Neural cell (in vitro differentiated cells): ENCODE data around the gene GAS1. TPM values are rescaled to one million over a fixed set of nuclear protein-coding genes. Genes with fewer than 3 reads are reported as not detected.

ENCODE experiments used
- H2AFZ ChIP-seq: fragments of 200-600, 300-800 bp; sonication (generic), shearing (Covaris generic); 2 replicates; pipeline ENCODE4 v1.6.0; 2014; ENCODE audit warnings: low read depth, mild to moderate bottlenecking, antibody characterized with exemption, low read length, moderate library complexity
- H3F3A ChIP-seq: fragments of 200-600 bp; shearing (Covaris generic); 2 replicates; pipeline ENCODE4 v1.6.1; 2016; ENCODE audit warnings: mild to moderate bottlenecking, moderate library complexity, mixed read lengths, antibody characterized with exemption, low read length; ENCODE audit not compliant: insufficient read depth, poor library complexity, severe bottlenecking
- H3K27ac ChIP-seq: fragments of 200-600, 300-800 bp; sonication (generic), shearing (Covaris generic); 2 replicates; pipeline ENCODE4 v1.5.1; 2014; ENCODE audit warnings: mild to moderate bottlenecking, low read length, moderate library complexity
- H3K27me3 ChIP-seq: fragments of 300-800, 200-600 bp; sonication (generic), shearing (Covaris generic); 2 replicates; pipeline ENCODE4 v1.6.0; 2014; ENCODE audit warnings: mild to moderate bottlenecking, low read depth, low read length, moderate library complexity; ENCODE audit not compliant: insufficient read depth
- H3K36me3 ChIP-seq: fragments of 300-800, 200-600 bp; sonication (generic), shearing (Covaris generic); 2 replicates; pipeline ENCODE4 v1.5.1; 2014; ENCODE audit warnings: mild to moderate bottlenecking, antibody characterized with exemption, low read length, moderate library complexity; ENCODE audit not compliant: insufficient read depth
- H3K4me2 ChIP-seq: fragments of 300-800, 200-600 bp; sonication (generic), shearing (Covaris generic); 2 replicates; pipeline ENCODE4 v1.6.0; 2014; ENCODE audit warnings: mild to moderate bottlenecking, low read length
- H3K4me3 ChIP-seq: fragments of 300-800, 200-600 bp; sonication (generic), shearing (Covaris generic); 2 replicates; pipeline ENCODE4 v1.5.1; 2014; ENCODE audit warnings: mild to moderate bottlenecking, low read length, moderate library complexity
- H3K79me2 ChIP-seq: fragments of 200-600 bp; shearing (Covaris generic); replicated peaks from 2 replicates; pipeline ENCODE4 v1.6.0; 2014; ENCODE audit warnings: mild to moderate bottlenecking, low read length, moderate library complexity; ENCODE audit not compliant: insufficient read depth
- H3K9ac ChIP-seq: fragments of 300-800, 200-600 bp; sonication (generic), shearing (Covaris generic); 2 replicates; pipeline ENCODE4 v1.6.1; 2016; ENCODE audit warnings: mild to moderate bottlenecking, low read length, mixed read lengths
- H3K9me2 ChIP-seq: fragments of 200-600 bp; shearing (Covaris generic); 2 replicates; pipeline ENCODE4 v1.6.1; 2016; ENCODE audit warnings: mild to moderate bottlenecking, low read length, mixed read lengths; ENCODE audit not compliant: insufficient read depth
- H3K9me3 ChIP-seq: fragments of 200-600, 300-800 bp; sonication (generic), shearing (Covaris generic); 2 replicates; pipeline ENCODE4 v1.6.1; 2016; ENCODE audit warnings: mild to moderate bottlenecking, mixed run types, low read length, moderate library complexity, mixed read lengths
- H4K20me1 ChIP-seq: fragments of 200-600 bp; shearing (Covaris generic); 2 replicates; pipeline ENCODE4 v1.6.1; 2016; ENCODE audit warnings: mild to moderate bottlenecking, mixed run types; ENCODE audit not compliant: insufficient read depth
- EP300 ChIP-seq: fragments of 450-650 bp; conservative IDR thresholded peaks from 2 replicates; pipeline ENCODE4 v1.6.1; 2014; ENCODE audit warnings: antibody characterized with exemption, mild to moderate bottlenecking, moderate library complexity; ENCODE audit not compliant: poor library complexity, severe bottlenecking
- EZH2 ChIP-seq: fragments of 200-600, 300-800 bp; shearing (Covaris generic), sonication (generic); IDR thresholded peaks from 2 replicates; pipeline ENCODE4 v1.6.1; 2014; ENCODE audit warnings: antibody characterized with exemption, low read length, borderline replicate concordance, mild to moderate bottlenecking; ENCODE audit not compliant: insufficient read depth, poor library complexity, severe bottlenecking
- POLR2AphosphoS5 ChIP-seq: IDR thresholded peaks from 2 replicates; pipeline ENCODE4 v1.6.1; 2012
- RAD21 ChIP-seq: fragments of 450-650 bp; conservative IDR thresholded peaks from 2 replicates; pipeline ENCODE4 v1.6.1; 2014; ENCODE audit warnings: antibody characterized with exemption, mild to moderate bottlenecking, moderate library complexity
- SMC3 ChIP-seq: fragments of 450-650 bp; conservative IDR thresholded peaks from 2 replicates; pipeline ENCODE4 v1.6.1; 2014; ENCODE audit warnings: antibody characterized with exemption, mild to moderate bottlenecking, moderate library complexity; ENCODE audit not compliant: poor library complexity
- TAF1 ChIP-seq: IDR thresholded peaks from 2 replicates; pipeline ENCODE4 v1.6.1; 2012; ENCODE audit warnings: low read depth
- polyA plus RNA-seq: library from polyadenylated mRNA; depleted of rRNA; stranded (reverse); fragments of >200 nt; gene quantifications from 2 replicates; pipeline ENCODE4 v1.2.3, GENCODE V29; 2014
- TF ChIP-seq, protein P1 (sequence below): IDR thresholded peaks from 2 replicates; pipeline ENCODE4 v1.6.1; 2012; ENCODE audit warnings: borderline replicate concordance
- TF ChIP-seq, protein P2 (sequence below): fragments of 450-650 bp; IDR thresholded peaks from 2 replicates; pipeline ENCODE4 v1.5.1; 2014; ENCODE audit warnings: antibody characterized with exemption, mild to moderate bottlenecking, moderate library complexity; ENCODE audit not compliant: poor library complexity, severe bottlenecking

The GAS1 gene
- polyA plus RNA-seq, 1 donor from 2014 or later, result 1.4 TPM

GRCh38 chr9:86938780-86939179 lies 8.5 kb downstream of the GAS1 start:
- Histone ChIP-seq H3K4me3 (no peak overlapping the region), H3F3A (no peaks in the 10 kb centered on the region), H3K27ac (no peak overlapping the region), H3K36me3 (no peaks in the 10 kb centered on the region), H3K4me2 (no peak overlapping the region), H4K20me1 (no peaks in the 10 kb centered on the region), H3K79me2 (peaks cover 2% of the 10 kb centered on the region), H2AFZ (no peak overlapping the region), H3K9me2 (no peaks in the 10 kb centered on the region), H3K9me3 (no peaks in the 10 kb centered on the region), H3K9ac (no peak overlapping the region), H3K27me3 (no peaks in the 10 kb centered on the region)
- TF ChIP-seq, protein P1, sequence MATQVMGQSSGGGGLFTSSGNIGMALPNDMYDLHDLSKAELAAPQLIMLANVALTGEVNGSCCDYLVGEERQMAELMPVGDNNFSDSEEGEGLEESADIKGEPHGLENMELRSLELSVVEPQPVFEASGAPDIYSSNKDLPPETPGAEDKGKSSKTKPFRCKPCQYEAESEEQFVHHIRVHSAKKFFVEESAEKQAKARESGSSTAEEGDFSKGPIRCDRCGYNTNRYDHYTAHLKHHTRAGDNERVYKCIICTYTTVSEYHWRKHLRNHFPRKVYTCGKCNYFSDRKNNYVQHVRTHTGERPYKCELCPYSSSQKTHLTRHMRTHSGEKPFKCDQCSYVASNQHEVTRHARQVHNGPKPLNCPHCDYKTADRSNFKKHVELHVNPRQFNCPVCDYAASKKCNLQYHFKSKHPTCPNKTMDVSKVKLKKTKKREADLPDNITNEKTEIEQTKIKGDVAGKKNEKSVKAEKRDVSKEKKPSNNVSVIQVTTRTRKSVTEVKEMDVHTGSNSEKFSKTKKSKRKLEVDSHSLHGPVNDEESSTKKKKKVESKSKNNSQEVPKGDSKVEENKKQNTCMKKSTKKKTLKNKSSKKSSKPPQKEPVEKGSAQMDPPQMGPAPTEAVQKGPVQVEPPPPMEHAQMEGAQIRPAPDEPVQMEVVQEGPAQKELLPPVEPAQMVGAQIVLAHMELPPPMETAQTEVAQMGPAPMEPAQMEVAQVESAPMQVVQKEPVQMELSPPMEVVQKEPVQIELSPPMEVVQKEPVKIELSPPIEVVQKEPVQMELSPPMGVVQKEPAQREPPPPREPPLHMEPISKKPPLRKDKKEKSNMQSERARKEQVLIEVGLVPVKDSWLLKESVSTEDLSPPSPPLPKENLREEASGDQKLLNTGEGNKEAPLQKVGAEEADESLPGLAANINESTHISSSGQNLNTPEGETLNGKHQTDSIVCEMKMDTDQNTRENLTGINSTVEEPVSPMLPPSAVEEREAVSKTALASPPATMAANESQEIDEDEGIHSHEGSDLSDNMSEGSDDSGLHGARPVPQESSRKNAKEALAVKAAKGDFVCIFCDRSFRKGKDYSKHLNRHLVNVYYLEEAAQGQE, result no peak
- TF ChIP-seq EP300, result no peak
- no peak for TF ChIP-seq RAD21
- TF ChIP-seq EZH2, result no peak
- TF ChIP-seq, protein P2, sequence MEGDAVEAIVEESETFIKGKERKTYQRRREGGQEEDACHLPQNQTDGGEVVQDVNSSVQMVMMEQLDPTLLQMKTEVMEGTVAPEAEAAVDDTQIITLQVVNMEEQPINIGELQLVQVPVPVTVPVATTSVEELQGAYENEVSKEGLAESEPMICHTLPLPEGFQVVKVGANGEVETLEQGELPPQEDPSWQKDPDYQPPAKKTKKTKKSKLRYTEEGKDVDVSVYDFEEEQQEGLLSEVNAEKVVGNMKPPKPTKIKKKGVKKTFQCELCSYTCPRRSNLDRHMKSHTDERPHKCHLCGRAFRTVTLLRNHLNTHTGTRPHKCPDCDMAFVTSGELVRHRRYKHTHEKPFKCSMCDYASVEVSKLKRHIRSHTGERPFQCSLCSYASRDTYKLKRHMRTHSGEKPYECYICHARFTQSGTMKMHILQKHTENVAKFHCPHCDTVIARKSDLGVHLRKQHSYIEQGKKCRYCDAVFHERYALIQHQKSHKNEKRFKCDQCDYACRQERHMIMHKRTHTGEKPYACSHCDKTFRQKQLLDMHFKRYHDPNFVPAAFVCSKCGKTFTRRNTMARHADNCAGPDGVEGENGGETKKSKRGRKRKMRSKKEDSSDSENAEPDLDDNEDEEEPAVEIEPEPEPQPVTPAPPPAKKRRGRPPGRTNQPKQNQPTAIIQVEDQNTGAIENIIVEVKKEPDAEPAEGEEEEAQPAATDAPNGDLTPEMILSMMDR, result no peak
- no peak for TF ChIP-seq POLR2AphosphoS5
- no peak for TF ChIP-seq SMC3

- H4K20me1 ChIP-seq, result no peaks in the 10 kb centered on the region
- TF ChIP-seq TAF1, result no peak
- TF ChIP-seq EZH2, result no peak
- TF ChIP-seq SMC3, result no peak
- TF ChIP-seq, protein P2, result no peak
- no peak for TF ChIP-seq EP300
- no peak for TF ChIP-seq RAD21
- no peak for TF ChIP-seq POLR2AphosphoS5
- no peaks in the 10 kb centered on the region for H3K79me2 ChIP-seq
- H3K9me2 ChIP-seq, result no peaks in the 10 kb centered on the region
- no peaks in the 10 kb centered on the region for H3F3A ChIP-seq
- no peaks in the 10 kb centered on the region for H3K27me3 ChIP-seq
- H3K27ac ChIP-seq, result no peak overlapping the region
- no peak overlapping the region for H2AFZ ChIP-seq
- H3K4me3 ChIP-seq, result no peak overlapping the region
- no peaks in the 10 kb centered on the region for H3K9me3 ChIP-seq
- H3K36me3 ChIP-seq, result no peaks in the 10 kb centered on the region
- H3K4me2 ChIP-seq, result no peak overlapping the region
- H3K9ac ChIP-seq, result no peak overlapping the region
Measured at GRCh38 chr9:86926145-86926544, 21.2 kb downstream of the GAS1 start.
